T-helper 1 cell treated with Interleukin-12 subunit alpha and Interleukin-12 subunit beta and Interleukin-4 antibody, amounts not matched to agents 30 ng/mL and 1 ng/mL, for 36 hours (primary cell): ENCODE data around the gene KRTAP12-3. TPM values are rescaled to one million over a fixed set of nuclear protein-coding genes. Genes with fewer than 3 reads are reported as not detected.
"Not testable (repeated sequence)": the region's sequence is repeated elsewhere in the genome, so short reads cannot be mapped to it uniquely, and the experiment has no call there.

Source experiments
- intact Hi-C: fragments of 100-400 bp; cut with micrococcal nuclease; formaldehyde crosslinking; loops from one replicate; pipeline ENCODE4 v1.15.1; 2024
- total RNA-seq: library from RNA; stranded (reverse); gene quantifications from 2 replicates; pipeline ENCODE4 v1.2.3, GENCODE V29; 2022

The KRTAP12-3 gene
- total RNA-seq, 1 donor from 2014 or later: not detected

DNA sequence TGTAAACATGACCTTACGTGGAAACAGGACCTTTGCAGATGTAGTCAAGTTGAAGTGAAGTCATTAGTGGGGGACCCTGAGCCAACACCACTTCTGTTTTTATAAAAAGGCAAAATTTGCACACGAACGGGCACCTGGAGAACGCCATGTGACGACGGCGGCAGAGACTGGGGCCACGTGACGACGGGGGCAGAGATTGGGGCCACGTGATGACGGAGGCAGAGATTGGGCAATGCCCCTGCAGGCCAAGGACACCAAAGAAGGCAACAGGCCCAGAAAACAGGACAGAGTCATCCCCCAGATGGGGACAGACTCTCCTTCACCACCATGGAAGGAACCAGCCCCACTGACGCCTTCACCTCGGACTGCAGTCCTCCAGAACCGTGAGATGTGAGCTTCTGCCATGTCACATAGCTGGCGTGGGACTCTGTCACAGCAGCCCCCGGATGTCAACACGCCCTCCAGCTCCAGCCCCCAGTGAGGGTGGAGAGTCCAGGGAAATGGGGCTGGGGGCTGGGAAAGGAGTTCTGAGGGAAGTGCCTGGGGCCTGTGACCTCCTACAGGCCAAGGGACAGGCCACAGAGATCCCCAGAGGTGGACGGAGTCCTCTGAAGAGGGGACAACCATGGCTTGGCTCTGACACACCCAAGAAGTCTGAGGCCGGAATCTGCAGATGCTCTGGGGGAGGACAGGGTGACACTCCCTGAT is 7.3 kb upstream of the KRTAP12-3 start:
- intact Hi-C loops: loop anchor here (10.0 kb wide), 1 partner anchor 154 kb away; the partner anchor contains the start of gene UBE2G2

DNA sequence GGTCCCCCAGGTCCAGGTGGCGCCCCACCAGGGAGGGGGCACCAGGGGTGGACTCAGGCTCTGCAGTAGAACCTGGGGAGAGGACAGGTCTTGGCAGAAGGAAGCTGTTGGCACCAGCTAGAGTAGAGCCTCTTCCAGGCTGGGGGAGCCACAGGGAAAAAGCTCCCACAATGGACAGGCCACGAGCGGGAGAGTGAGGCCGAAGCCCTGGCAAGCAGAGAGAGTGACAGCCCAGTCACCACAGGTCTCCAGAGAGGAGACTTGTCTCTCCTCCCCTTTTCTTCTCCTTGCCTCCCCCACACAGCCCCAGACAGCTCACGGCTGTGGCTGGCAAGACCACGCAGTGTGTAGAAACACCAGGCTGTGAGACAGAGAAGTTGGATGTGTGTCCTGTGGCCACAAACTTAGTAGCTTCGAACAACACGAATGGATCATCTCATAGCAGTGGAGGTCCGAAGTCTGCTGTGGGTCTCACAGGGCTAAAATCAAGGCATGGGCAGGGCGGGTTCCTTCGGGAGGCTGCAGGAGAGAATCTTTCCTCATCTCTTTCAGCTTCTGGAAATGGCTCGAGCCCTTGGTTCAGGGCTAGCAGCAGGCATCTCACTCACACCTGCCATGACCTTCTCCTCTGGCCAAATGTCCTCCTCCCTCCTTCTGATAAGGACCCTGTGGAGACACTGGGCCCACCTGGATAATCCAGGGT is 6.6 kb upstream of the KRTAP12-3 start:
- intact Hi-C loops: loop anchor here (10.0 kb wide), 1 partner anchor 154 kb away; the partner anchor contains the start of gene UBE2G2

GRCh38 chr21:44653123-44653522 is 4.6 kb upstream of the KRTAP12-3 start:
- intact Hi-C loops: loop anchor here (10.0 kb wide), 1 partner anchor 152 kb away; the partner anchor contains the start of gene UBE2G2

GRCh38 chr21:44653656-44654575 is 3.8 kb upstream of the KRTAP12-3 start:
- intact Hi-C loops: loop anchor here (10.0 kb wide), 1 partner anchor 151 kb away; the partner anchor contains the start of gene UBE2G2

DNA sequence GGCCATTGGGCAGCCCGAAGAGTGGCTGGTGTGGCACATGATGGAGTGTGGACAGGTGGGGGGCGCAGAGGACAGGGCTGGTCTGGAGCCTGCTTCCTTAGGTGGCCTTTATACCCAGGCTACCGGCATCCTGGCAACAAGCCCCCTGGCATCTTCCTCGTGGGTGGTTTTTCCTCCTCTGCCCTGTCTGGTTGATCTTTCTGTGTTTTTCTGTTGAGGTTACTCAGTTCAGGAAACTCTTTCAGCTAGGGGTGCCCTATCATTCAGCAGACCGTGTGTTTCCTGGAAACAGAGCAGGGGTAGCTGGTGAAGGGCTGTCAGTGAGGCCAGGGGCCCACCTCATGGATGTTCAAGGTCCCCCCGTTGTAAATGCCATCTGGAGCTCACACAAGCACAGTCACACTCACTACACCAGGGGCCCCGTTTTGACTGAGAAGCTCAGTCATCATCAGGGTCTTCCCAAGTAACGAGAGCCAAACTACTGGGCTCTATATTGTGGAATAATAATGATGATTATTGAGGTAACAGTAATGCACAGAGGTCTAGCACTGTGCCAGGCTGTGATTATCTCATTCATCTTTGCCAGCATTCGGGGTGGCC is 3.1 kb upstream of the KRTAP12-3 start, which contains the start of gene KRTAP12-4:
Gene KRTAP12-4, minus strand, starts transcription at position 84 of the 600 bp plus-strand sequence. Its CDS starts 45 bp downstream, at position 39.
- intact Hi-C loops: loop anchor here (5.0 to 10.0 kb wide), 2 partner anchors 87 to 150 kb away; partner anchors contain the start of gene UBE2G2

- intact Hi-C loops: loop anchor here (1.0 to 10.0 kb wide), 3 partner anchors 38 to 148 kb away; partner anchors contain the start of gene UBE2G2
These were observed 864 bp upstream of the KRTAP12-3 start for GRCh38 chr21:44656868-44657267.

GRCh38 chr21:44658541-44658910 is 794 bp downstream of the KRTAP12-3 start:
- intact Hi-C loops: loop anchor here (2.0 to 10.0 kb wide), 3 partner anchors 14 to 146 kb away; partner anchors contain the start of gene UBE2G2

- intact Hi-C loops: loop anchor here (2.0 to 10.0 kb wide), 3 partner anchors 14 to 146 kb away; partner anchors contain the start of gene UBE2G2
These were observed 1.3 kb downstream of the KRTAP12-3 start for GRCh38 chr21:44658913-44659595.

- intact Hi-C loops: not testable (repeated sequence)
These were observed 3.8 kb downstream of the KRTAP12-3 start for GRCh38 chr21:44661567-44661966.

GRCh38 chr21:44664691-44665090 is 7.0 kb downstream of the KRTAP12-3 start:
- intact Hi-C loops: no loop called here

DNA sequence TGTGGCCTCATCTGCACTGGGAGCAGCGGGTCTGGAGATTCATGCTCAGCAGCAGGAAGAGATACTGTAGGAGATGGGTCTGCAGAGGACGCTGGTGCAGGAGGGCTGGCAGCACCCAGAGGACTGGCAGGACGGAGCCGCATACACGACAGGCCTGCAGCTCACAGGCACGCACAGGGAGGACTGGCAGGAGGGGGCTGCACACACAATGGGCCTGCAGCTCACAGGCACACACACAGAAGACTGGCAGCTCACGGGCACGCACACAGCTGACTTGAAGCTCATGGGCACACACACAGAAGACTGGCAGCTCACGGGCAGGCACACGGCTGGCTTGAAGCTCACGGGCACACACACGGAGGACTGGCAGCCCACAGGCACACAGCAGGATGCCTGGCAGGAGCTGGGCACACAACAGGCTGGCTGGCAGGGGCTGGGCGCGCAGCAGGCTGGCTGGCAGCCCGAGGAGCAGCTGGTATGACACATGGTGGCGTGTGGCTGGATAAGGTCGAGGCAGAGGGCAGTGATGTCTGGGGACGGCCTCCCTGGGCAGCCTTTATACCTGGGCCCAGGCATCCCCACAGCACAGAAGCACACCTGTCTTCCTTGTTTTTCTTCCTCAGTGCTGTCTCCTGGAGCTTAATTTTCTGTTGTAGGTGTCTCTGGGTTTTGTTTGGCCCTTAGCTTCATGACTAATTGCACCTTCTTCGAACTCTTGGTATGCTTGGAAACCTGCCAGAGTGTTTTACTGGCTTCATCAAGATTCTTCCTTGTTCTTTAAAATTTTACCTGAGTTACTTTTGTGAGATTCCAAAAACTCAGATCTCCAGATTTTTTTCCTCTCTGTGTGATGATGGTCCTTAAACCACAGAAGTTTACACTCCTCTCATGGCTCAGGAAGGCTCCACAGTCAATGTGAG is 8.9 kb downstream of the KRTAP12-3 start, which contains the start of gene KRTAP12-2:
Gene KRTAP12-2, minus strand, starts transcription at position 527 of the 920 bp plus-strand sequence. Its CDS starts 41 bp downstream, at position 486.
- intact Hi-C loops: no loop called here

- intact Hi-C loops: no loop called here
These were observed 9.9 kb downstream of the KRTAP12-3 start for GRCh38 chr21:44667612-44668011.

- intact Hi-C loops: no loop called here
These were observed 13.1 kb downstream of the KRTAP12-3 start for GRCh38 chr21:44670642-44671432.

DNA sequence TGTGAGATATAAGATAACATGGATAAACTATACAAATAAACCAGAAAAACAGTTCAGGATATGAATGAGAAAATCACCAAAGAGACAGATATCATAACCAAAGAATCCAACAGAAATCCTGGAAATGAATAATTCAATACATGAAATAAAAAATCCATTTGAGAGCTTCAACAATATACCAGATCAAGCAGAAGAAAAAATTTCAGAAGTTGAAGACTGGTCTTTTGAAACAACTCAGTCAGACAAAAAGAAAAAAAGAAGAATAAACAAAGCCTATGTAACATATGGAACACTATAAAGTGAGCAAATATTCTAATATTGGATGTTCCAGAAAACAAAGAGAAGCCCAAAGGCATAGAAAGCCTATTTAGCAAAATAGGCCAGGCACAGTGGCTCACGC is 14.2 kb downstream of the KRTAP12-3 start:
- intact Hi-C loops: no loop called here

DNA sequence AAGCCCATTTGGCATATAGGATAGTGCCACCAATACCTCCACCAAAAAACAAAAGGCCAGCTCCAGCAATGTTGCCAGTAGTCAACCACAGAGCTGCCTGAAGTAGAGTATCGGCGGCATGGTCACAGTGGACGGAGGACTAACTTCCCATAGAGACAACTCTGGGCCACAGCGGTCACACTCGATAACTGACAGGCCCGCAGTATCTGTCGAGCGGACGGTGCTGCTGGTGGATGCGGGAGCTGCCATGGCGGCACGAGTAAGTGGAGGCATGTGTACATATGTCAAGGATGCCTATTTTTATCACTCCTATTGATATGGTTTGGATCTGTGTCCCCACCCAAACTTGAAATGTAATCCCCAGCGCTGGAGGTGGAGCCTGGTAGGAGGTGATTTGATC is 20.1 kb downstream of the KRTAP12-3 start:
- intact Hi-C loops: no loop called here

- intact Hi-C loops: no loop called here
These were observed 23.4 kb downstream of the KRTAP12-3 start for GRCh38 chr21:44681152-44681551.

DNA sequence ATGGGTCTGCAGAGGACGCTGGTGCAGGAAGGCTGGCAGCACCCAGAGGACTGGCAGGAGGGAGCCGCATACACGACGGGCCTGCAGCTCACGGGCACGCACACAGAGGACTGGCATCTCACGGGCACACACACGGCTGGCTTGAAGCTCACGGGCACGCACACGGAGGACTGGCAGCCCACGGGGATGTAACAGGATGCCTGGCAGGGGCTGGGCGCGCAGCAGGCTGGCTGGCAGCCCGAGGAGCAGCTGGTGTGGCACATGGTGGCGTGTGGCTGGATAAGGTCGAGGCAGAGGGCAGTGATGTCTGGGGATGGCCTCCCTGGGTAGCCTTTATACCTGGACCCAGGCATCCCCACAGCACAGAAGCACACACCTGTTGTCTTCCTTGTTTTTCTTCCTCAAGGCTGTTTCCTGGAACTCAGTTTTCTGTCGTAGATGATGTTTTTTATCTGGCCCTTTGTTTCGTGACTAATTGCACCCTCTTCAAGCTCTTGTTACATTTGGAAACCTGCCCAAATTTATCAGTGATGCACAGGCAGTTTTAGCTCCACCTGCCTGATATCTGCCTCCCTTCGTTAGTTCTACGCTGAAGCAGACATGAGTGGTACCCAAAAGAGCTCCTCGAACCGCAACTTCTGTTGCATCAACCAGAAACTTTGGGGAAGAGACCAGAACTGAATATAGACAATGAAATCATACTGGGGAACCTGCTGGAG is 24.3 kb downstream of the KRTAP12-3 start, which contains the start of gene KRTAP12-1:
Gene KRTAP12-1, minus strand, starts transcription at position 303 of the 719 bp plus-strand sequence. Its CDS starts 40 bp downstream, at position 263.
- intact Hi-C loops: no loop called here
